A204.1 (cell line): ENCODE results near the gene COL6A3.

ENCODE experiments used
- FAIRE-seq: peaks from 2 replicates; lab custom pipeline; 2012; peaks lifted over from hg19 to GRCh38; lab: Jason Lieb, UNC

Gene COL6A3

DNA sequence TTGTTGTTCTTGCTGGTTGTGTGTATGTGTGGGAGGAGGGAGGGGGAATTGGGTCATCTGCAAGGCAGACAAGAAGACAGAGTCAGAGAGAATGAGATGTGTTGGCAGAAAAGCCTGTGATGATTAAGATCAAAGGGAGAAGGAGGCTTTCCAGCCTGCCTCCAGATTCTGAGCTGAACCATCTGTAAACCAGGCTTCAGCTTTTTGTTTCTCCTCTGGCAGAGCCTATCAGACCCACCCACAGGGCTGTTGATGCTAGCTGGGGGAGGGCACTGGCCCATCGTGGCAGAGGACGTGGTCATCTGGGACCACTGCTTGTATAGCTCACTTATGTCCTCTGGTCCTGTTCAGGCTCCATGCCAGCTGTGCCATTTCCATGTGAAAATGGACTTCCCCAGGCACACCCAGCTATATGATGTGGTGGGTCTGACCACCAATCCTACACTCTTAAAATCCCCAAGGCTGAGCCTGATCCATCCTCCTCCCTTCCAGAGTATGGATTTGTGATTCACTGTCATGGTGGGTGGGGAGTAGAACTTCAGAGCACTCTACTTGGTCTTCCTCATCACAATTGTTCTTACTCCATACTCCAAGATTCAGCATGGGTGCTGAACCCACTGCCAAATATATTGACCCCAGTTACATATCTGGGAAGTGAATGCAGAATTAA is 27.8 kb upstream of the COL6A3 start:
- no peak for FAIRE-seq

GRCh38 chr2:237440819-237441281 is 26.9 kb upstream of the COL6A3 start:
- no peak for FAIRE-seq

DNA sequence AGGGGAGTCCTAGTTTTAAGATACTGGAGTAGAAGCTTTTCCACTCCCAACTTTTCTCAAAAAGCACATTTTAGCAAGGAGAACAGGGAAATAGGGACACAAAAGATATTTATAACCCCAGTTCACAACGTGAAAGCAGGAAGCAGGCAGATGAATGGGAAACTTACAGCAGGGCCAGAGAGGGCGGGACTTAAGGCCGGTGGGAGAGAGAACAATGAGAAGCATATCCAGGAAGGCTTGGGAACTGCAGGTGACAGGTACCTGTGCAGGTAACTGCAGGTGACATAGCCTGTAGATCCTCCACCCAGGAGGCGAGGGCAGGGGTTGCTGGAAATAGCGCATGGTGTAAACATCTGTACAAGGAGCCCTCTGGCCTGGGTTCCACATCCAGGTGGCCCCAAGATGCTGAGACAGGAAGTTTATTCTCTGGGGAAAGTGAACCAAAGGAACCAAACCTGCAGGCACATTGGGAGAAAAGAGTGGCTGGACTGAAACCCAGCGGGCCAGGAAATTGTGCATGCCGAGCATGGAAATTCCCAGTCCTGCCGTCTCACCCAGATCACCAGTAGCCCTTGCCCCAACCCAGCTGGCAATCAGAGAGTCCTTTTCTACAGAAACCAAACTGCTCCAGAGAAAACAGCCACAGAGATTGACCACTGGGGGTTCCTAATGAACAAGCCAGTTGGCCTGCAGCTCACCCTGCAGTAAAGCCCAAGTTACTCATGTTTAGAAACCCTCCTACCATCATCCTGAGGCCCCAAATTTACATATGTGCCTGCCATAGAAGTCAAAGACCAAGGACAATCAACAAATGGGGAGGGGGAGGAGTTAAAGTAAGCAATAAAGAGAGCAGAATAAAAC is 24.3 kb upstream of the COL6A3 start:
- FAIRE-seq = no peak

DNA sequence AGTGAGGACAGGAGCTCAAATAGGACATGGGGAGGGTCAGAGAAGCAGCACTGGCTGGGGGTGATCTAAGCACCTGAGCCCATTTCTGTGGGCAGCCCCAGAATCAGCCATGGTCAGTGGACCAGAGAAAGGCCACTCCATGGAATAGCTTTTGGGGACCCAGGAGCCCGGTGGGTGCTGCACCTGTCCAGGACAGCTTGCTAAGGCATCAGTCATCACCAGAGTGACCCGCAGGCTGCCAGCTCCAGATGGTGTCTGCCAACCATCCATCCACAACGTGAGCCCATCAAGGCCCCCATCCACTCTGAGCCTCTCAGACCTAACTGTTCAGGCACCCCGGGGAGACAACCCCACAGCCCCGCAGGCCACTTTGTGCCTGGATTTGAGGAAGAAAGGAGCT is 23.6 kb upstream of the COL6A3 start:
- FAIRE-seq = no peak

GRCh38 chr2:237435844-237436587 is 22.1 kb upstream of the COL6A3 start:
- FAIRE-seq = no peak

GRCh38 chr2:237434866-237435311 is 20.9 kb upstream of the COL6A3 start:
- FAIRE-seq = no peak

DNA sequence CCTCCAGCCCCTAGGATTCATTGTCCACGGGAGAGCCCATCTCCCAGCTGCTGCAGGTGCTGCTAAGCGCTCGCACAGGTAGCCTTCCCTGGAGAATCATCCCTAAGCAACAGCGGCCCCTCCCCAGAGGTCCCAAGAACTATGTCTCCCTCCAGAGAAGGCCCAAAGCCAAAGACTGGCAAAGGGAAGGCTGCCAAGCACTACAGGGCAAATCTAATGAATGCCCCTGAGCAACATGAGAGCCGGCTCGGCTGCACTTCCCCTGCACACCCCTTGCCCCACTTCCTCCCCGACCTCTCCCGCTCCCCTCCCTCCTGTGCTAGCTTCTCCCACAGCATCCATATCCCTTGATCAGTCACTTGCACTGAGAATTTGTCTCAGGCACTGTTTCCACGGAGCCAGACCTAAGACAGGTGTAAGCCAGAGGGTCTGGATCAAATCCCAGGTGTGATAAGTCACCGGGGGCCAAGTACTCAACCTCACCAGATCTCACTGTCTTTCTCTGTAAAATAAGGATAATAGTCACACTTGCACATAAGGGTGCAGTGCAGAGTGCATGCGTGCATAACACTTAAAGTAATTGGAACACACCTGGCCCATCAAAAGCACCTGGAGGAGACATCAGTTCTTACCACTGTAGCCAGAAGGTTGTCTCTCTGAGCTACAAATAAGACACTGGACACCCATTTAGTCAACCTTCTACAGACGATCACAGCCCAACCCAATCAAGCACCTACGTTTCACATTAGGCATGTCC is 20.1 kb upstream of the COL6A3 start:
- FAIRE-seq = no peak

- no peak for FAIRE-seq
These were observed 18.6 kb upstream of the COL6A3 start for GRCh38 chr2:237432484-237433092.

GRCh38 chr2:237431837-237432236 is 17.9 kb upstream of the COL6A3 start:
- no peak for FAIRE-seq

DNA sequence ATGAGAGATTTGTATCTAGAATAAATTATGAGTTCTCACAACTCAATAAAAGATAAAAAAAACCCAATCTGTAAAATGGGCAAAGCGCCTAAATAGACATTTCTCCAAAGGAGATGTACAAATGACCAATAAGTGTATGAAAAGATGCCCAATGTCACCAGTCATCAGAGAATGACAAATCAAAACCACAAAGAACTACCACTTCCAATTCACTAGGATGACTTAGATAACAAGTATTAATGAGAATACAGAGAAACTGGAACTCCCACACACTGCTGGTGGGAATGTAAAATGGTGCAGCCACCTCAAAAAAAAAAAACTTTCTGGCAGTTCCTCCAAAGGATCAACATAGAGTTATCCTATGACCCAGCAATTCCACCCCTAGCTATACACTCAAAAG is 17.4 kb upstream of the COL6A3 start:
- FAIRE-seq = no peak

DNA sequence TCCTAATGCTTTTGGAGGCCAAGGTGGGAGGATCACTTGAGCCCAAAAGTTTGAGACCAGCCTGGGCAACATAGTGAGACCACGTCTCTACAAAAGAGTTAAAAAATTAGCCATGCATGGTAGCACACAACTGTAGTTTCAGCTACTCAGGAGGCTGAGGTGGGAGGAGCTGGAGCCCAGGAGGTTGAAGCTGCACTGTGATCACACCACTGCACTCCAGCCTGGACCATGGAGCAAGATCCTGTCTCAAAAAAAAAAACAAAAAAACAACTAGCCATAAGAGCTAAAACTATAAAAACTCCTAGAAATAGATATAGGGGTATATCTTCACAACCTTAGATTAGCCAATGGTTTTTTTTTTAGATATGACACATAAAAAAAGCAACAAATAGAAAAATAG is 16.9 kb upstream of the COL6A3 start:
- no peak for FAIRE-seq

GRCh38 chr2:237429753-237430152 is 15.8 kb upstream of the COL6A3 start:
- FAIRE-seq = no peak

DNA sequence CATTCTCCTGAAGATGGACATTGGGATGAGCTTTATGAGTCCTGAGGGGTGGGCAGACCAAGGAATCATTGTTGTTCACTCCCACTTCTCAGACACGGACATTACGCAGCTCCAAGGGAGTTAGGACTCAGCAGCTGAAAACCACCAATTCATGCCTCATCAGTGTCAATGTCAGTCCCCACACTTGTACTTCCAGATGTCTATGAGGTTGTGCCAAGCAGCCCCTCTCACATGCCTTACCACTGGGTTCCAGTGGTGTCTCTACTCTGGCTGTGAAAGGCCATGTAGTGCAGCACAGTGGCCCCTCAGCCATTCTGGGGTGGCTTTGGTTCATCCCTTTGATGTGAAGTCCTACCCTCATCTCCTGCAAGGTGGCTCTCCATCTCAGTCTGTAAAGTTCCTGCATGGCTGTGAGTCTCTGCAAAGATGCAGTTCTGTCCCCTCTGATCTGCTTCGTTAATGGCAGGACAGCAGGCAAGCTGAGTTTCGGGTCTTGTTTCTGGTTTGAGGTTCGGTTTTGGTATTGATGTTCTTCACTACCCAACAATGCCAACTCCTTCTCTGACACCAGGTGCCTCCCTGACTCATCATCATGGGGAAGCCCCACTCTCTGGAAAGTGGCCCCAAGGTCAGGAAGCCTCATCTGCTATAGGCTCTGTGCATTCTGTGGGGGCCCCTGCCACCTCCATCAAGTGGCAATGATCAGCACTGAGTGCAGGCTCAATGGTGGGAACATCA is 14.0 kb upstream of the COL6A3 start:
- FAIRE-seq = no peak

- no peak for FAIRE-seq
These were observed 12.6 kb upstream of the COL6A3 start for GRCh38 chr2:237426517-237426916.

GRCh38 chr2:237425320-237425719 is 11.4 kb upstream of the COL6A3 start:
- no peak for FAIRE-seq

DNA sequence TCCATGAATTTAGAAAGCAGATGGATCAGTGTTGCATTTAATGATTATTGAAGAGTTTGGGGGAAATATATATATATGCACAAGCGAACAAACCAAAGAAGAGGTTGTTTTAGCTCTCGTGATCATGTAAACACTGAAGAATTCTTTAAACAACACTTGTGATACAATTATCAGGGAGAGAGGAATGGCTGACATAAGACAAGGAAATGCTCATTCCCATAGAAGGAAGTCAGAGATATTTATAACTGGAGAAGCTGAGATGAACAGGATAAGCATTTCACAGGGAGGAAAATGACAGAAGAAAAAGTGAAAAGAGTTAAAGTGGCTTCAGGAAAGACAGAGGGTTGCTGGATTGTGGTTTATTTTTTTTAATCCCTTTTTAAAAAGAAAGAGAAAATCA is 10.6 kb upstream of the COL6A3 start:
- no peak for FAIRE-seq

GRCh38 chr2:237423891-237424290 is 9.9 kb upstream of the COL6A3 start:
- FAIRE-seq = no peak

GRCh38 chr2:237422309-237422708 is 8.3 kb upstream of the COL6A3 start:
- FAIRE-seq = no peak

GRCh38 chr2:237421542-237422116 is 7.7 kb upstream of the COL6A3 start:
- FAIRE-seq = no peak

- no peak for FAIRE-seq
These were observed 4.3 kb upstream of the COL6A3 start for GRCh38 chr2:237418300-237418699.
